Measurements from ENCODE around the gene SRP68. TPM values are rescaled to one million over a fixed set of nuclear protein-coding genes. Genes with fewer than 3 reads are reported as not detected.
"Not testable (repeated sequence)": the region's sequence is repeated elsewhere in the genome, so short reads cannot be mapped to it uniquely, and the experiment has no call there.

Gene SRP68
- polyA plus RNA-seq, 1 donor: 86.8 TPM

DNA sequence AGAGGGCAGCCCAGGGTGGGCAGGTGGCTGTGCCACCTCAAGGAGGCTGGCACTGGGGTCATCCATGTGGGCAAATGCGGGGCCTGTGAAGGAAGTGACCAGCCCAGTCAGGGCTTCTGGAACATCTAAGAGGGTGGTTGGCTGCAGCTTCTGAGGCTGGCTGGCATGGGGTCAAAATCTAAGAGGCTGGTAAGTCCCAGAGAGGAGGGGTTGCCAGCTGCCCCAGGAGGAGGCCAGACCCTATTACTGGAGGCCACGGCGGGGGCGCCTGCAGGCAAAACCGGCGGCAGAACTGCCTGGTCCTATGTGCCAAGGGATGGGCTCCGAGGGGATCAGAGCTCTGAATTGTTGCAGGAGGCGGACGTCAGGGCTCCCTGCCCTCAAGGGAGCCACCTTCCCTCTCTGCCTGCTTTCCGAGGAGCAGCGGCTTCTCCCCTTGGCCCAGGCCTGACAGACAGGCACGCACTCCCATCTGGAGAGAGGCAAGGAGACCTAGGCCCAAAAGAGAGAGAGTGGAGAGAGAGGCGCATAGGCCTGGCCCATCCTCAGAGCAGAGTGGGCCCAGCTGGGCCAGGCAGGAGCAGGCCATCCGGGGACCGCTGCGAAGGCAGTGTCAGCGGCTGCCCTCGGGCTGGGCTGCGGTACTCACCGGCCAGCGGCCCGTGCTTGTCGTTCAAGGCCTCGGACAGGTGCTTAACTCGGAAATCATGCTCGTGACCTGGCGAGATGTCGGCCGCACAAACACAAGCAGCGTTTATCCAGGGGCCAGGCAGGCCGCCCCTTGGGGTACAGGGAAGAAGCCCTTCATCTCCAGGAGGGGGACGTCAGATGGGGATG is 17.6 kb upstream of the SRP68 start:
- no peak for DNase-seq

DNA sequence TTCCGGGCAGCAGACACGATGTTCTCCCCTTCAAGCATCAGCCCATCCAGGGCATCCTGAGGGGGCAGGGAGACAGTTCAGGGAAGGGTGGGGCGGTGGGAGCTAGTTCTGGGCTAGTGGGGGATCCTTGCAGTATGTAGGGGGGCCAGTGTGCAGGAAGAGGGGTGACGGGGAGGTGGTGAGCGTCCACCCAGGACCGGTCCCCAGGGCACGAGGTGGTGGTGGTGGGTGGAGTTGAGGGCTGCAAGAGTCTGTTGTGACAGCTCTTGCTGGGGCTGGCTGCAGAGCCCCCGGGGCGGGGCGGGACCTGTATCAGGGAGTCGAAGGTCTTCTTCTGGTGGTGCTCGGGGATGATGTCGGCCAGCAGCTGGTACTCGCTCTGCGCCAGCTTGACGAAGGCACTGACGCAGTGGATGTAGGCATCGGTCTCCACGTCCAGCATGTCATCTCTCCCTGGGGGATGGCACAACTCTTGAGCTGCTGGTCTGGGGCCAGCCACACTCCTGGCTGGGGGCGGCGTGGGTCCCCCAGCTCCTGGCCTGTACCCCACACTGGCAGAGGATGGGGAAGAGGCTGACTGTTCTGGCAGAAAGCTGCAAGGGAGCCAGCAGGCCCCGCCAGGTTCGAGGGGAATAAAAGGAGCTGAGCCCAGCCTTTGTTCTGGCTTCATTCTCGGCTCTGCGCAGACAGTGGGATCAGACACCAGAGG is 16.7 kb upstream of the SRP68 start:
- DNase-seq: no peak

DNA sequence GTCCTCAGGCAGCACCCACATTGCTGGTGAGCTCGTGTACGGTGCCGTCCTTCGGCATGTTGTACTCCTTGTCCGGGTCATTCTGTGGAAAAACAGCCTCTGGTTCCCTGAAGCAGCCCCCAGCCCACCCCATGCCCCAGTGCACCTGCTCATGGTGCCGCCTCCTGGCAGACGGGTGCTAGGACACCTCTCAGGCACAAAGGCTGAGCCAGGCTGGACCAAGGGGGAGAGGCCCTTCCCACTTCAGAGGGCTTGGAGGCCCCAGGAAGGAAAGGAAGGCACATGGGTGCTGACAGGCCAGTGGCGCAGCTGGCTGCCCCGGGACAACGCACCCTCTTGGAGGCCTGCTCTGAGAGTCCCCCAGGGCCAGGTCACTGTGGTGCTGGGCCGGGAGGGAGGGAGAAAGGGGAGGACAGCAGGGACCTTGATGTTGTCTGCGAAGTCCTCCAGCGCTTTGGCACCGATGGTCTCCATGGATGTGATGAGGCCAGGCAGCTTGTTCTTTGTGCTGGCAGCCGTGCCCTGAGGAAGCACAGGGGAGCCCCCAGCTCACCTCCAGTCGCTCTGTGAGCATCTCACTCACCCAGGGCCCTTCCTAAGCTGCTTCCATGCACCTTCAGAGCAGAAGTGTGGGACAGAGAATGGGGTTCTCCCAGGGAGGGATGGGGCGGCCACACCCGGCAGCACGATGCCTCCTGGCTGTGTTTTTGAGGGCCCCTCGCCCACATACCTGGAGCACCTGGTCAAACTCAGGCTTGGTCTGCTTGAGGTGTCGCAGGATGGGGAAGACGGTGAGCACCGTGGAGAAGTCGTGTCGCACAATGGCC is 15.9 kb upstream of the SRP68 start:
- no peak for DNase-seq

DNA sequence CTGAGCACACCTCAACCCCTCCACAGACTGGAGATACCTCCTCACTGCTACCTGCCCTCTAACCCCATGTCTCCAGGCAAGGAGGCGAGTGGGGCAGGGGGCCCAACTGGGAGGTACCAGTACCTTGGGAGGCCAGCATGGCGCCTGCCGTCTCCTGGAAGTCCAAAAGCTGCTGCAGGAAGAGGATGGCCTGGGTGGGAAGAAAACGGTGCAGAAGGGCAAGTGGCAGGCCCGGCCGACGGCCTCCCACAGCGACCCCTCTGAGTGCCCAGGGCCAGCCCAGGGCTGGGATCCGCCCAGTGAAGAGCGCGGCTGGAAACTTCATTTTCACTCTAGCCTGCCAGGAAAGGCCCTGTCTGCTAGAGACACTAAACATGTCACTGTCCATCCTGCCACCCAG is 15.2 kb upstream of the SRP68 start:
- no peak for DNase-seq

DNA sequence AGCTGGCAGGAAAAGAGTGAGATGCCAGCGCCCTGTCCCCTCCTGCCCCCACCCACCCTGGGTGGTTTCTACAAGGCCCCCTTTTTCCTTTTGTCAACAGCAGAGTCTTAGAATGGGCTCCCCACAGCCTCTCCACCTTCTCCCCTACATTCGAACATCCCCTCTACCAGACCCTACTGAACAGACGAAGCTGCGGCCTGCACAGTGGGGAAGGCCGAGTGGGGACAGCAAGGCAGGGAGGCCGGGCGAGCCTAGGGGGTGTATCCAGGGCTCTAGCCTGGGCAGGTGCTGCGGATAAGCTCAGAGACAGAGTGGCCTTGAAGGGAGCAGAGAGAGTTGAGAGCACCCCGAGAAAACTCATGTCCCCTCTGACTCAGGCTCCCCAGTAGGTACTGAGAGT is 14.1 kb upstream of the SRP68 start:
- no peak for DNase-seq

DNA sequence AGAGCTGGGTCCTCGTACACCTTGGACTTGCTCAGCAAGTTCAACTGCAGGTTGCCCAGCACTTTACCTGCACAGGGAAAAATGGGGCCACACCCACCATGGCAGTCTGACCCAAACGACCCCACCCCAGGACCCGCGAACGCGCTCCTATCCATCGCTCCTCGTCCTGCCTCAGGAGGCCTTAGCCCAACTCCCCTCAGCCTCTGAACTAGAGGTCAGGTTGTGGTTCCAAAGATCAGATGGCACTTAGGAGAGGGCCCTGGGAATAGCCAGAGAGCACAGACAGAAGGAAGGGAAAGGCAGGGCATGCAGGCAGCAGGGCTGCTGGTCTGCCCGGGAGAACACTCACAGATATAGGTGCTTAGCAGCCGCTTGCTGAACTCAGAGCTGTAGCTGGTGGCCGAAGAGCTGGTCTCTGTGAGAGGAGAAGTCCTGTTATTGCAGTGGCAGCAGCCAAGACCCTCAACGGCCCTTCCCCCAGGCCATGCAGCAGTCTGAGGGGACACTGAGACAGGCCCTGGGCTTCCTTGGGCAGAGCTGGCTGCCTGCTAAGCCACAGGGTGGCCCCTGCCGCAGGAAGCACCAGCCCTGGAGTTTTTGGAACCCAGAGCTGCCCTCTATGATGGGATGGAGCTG is 13.5 kb upstream of the SRP68 start:
- no peak for DNase-seq

DNA sequence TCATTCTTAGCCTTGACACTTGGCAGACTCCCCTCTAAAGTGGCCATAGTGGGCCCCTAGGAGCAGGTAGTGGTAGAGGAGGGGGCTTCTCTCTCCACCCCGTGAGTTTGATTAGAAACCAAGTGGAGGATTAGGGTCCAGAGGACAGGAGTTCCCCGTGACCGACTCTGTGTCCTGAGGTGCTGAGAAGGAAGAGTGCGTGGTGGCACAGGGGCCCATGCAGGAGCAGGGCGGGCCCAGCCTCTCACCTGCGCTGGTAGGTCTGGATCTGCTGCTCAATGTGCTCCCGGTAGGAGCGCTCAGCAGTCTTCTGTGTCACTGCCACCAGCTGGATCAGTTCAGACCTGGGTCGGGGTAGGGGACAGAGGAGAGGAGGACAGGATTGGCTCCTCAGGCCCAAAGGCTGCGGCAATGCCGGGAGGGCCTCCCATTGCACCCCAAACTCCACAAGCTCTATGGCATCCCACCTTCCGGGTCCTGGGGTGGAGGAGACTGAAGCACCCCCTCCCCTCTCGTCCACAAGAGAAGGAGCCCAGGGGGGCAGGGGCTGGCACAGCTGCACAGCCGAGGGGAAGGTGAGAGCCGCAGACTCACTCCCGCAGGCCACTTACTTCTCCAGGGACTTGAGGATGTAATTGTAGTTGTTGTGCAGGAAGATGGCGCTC is 12.9 kb upstream of the SRP68 start:
- DNase-seq: no peak

DNA sequence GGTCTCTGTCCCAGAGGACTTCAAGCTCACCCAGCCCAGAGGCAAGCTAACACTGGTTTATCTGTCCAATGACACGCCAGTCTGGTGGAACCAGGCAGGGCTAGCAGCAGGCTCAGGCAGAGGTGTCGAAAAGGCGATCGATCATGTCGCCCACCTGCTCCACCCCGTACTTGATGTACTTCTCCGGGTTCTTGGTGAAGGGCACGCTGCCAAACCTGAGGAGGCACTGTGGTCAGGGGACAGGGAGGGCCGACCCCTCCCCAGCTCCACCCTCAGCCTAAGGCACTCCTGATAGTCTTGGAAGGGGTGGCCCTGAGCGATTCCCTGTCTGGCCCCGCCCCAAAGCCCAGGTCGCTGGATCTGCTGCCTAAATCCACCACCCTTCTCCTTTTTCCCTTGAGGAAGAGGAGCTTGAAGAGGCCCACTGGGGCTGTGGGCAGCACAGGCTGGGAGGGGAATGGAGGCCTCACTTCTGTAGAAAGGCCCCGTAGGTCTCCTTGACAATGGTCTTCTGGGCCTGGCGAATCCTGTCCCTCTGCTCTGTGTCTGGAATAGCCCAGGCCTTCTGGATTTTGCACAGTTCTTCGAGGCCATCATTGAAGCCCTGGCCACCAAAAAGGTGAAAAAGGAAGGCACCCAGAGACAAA is 11.3 kb upstream of the SRP68 start:
- no peak for DNase-seq

DNA sequence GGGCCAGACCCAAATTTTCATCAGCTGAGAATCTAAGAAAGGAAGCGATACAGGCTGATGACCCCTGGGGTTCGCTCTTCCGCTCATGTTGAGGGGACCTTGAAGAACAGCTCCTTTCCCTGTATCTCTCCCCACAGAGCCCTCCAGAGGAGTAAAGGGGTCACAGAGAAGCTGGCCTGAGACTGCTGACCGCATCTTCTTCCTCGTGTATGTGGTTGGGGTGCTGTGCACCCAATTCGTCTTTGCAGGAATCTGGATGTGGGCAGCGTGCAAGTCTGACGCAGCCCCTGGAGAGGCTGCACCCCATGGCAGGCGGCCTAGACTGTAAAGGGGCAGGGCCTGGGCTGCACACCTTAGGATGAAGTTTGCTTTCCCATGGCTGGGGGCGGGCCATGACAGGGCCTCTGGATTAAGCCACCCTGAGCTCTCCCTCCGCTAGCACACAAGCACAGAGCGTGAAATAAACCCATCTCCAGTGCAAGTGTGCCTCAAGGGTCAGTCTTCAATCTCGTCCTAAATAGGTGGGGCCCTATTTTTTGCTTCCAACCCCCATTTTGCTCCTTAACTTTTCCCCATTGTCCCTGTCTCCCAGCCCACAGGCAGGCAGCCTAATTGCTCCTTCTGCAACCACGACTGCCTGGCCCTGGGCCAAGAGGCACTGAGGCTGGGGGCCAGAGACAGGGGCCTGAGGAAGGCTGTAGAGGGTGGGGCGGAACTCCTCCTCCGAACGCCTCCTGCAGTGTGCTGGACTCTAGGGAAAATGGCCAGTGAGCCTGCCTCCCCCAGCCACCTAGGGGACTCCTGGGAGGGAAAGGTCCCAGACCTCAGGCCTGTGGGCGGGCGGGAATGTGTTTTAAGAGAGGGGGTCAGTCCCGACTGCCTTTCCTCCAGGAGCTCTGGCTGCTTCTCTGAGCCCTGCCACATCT is 10.3 kb upstream of the SRP68 start:
- no peak for DNase-seq

DNA sequence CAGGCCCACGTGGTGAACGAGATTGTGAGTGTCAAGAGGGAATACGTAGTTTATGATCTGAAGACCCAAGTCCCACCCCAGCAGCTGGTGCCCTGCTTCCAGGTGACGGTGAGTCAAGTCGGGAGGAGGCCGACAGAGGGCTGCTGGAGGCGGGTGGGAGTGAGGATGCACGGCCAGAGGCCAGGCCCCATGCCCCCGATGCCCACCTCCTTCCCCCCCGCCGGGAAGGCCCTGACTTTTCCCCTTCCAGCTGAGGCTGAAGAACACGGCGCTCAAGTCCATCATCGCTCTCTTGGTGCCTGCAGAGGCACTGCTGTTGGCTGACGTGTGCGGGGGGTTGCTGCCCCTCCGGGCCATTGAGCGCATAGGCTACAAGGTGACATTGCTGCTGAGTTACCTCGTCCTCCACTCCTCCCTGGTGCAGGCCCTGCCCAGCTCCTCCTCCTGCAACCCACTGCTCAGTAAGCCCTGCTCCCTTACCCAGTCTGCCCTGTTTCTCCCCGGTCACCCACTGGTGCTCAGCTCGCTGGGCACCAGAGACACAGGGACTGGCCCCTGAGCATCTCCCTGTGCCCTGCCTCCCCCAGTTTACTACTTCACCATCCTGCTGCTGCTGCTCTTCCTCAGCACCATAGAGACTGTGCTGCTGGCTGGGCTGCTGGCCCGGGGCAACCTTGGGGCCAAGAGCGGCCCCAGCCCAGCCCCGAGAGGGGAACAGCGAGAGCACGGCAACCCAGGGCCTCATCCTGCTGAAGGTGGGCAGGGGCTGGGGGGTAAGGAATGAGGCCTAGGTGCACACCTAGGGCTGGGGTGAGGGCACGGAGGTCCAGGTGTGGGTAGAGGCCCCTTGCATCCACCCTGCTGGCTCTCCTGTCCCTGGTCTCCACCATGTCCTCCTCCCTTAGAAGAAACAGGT is 9.2 kb upstream of the SRP68 start:
- no peak for DNase-seq

DNA sequence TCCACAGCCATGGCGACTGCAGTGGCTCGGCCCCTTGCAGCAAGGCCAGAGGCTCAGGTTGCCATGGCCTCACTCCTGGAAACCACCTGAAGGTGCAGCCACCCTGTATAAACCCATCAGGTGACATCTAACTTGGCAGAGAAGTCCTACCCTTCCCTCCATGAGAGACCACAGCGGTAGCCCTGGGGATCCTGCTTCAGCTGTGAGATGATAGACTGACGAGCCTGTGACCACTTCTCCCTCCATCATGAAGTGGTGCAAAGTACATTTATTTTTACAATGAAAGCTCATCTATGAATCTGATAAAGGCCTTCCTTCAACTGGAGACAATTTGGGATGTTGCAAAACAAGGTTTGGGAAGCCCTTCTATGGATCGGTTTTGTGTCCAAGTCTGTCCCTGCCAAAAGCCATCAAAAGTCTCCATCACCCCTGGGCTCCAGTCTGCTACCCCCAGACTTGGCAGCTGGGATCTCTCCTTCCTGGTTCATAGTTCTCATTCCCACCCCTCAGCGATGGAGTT is 8.5 kb upstream of the SRP68 start:
- DNase-seq: no peak

DNA sequence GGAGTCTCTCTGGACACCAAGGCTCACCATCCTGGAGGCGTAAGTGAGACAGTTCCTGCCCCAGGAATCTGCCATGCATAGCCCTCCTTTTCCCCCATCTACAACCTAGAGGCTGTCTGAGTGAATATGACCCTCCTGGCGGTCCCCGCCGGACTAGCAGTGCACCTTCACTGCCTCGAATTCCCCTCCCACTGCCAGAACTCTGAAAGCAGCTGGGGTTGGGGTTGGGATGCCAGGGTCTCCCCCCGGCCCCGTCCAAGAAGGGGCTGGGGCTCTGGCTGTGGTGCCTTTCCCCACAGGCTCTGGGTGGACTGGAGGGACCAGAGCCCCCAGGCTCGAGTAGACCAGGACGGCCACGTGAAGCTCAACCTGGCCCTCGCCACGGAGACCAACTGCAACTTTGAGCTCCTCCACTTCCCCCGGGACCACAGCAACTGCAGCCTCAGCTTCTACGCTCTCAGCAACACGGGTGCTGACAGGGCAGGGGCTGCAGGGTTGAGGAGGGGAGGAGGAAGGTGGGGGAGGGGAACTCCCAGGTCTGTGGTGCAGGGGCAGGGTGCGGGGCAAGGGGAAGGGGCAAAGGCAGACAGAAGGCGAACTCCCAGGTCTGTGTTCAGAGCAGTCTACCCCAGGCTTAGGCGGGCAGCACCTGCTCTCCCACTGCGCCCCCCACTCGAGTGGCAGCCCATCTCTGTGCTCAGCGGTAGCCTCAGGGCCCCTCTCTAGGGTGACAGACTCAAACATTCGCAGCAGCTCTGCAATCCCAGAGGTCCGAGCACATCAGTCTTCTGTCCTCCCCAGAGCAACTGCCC is 7.8 kb upstream of the SRP68 start:
- no peak for DNase-seq

DNA sequence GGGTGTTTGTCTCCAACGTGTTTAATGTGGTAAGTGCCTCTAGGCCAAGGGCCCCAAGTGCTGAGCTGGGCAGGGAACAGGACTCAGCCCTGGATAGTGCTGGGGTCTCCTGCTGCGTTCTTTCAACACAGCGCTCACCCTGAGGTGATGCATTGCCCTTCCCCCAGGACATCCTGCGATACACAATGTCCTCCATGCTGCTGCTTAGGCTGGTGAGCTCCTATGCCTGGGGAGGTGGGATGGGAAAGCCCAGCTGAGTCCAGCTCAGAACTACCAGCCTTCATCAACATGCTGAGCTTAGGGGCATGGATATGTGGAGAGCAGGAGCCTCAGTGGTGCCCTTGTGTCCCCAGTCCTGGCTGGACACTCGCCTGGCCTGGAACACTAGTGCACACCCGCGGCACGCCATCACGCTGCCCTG is 7.2 kb upstream of the SRP68 start:
- DNase-seq: no peak

DNA sequence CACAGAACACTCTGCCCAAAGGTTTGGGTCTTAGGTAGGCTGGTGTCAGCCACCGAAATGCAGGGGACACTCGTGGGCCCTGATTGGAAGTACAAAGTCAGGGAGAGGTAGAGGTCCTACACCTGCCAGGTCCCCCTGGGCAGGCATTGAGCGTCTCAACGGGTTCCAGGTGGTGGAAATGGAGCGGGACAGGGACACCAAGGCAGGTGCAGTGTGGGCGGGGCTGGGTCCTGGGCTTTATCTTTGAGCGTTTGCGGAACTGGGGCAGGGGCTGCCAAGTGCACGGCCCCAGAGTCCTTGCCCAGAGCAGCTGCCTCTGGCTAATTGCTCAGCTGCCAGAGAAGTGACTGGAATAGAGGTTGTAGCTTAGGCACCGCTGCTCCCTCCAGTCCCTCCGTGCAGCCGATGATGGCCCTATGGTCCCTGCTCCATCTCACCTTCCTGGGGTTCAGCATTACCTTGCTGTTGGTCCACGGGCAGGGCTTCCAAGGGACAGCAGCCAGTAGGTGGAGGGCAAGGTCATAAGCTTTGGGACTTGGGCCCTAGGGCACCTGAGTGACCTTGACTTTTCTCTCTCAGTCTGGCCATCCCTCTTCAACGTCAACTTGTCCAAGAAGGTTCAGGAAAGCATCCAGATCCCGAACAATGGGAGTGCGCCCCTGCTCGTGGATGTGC is 6.7 kb upstream of the SRP68 start, which contains the start of gene ZACN:
TSS of gene ZACN (plus strand) at position 323 of the 675 bp plus-strand sequence. CDS start at position 406, 83 bp downstream.
- no peak for DNase-seq

DNA sequence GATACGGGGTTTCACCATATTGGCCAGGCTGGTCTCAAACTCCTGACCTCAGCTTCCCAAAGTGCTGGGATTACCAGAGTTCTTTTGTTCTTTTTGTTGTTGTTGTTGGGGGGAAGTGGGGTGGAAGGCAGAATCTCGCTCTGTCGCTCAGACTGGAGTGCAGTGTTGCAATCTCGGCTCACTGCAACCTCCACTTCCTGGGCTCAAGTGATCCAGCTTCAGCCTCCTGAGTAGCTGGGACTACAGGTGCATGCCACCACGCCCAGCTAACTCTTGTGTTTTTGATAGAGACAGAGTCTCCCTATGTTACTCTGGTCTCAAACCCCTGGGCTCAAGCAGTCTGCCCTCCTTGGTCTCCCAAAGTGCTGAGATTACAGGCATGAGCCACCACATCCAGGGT is 6.1 kb upstream of the SRP68 start:
- DNase-seq: not testable (repeated sequence)

DNA sequence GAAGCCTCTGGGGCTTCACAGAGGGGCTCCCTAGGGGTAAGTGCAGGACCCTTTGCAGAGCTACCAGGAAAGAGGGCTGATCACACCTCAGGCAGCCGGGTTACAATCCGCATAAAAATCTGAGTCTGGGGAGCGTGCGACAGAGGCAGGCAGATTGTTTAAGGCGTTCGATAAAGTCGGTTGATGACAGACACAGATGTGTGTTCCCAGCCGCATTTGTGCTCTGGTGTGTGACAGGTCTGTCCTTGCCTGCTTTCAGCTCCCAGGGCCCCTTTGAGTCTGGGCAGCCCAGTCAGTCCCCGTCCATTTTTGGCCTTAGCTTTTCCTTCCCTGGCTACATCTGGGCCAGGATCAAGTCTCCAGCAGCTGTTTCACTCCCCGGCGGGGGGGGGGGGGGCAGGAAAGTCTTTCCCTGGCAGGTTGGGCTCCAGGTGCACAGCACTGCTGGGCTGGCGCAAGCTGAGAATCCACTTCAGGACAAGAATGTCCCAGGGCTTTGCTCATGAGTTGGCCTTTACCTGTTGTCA is 5.3 kb upstream of the SRP68 start:
- no peak for DNase-seq

Measured in hindlimb muscle (tissue), 1 donor.